ENCODE measurements around the gene KLHL29.
"Not testable (repeated sequence)": the region's sequence is repeated elsewhere in the genome, so short reads cannot be mapped to it uniquely, and the experiment has no call there.

KLHL29 gene

DNA sequence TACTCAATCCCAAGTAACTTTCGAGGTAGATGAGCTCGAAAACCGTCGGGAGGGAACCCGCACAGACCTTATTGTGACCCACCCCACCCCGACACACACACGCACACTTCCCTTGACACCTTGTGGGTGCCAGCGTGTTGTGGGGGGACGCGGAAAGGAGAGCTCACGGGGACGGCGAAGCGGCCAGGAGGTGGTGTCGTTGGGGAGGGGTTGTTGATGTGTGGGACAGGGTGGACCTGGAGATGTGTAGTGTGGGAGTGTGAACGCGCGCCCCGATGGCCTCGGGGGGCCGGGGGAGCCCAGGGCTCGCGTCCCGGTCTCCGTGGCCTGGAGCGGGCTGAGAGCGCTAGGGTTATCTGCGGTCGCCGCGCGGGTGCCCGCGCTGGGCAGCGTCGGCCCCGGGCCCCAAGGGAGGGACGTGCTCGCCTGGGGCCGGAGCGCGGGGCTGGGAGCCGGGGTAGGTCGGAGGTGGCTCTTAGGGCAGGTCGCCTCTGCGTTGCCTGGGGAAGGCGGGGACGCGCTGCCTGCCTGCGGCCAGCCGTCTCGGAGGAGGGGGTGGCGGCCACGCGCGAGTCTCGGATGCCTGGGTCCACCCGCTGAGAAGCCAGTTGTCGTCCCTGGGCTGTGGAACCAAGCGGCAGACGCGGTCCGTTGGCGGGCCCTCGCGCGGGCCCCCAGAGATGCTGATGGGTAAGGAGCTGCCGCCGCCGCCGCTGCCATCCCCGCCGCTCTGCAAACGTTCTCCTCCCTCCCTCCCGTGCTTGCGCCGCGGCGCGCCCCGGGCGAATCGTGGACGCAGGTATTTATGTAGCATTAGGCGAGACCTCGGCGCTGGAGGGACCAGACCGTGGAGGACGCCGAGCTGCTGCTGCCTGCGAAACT, 1.6 kb downstream of the KLHL29 start:
- Histone ChIP-seq H3K4me3 (peak overlapping the region; percentile 60 to 76 (median 65)), H3K27ac (no peak overlapping the region), H3K9me3 (replicated peaks in 1 of 11) (no peaks in the 10 kb centered on the region), H4K20me1 (peaks cover 0 to 38% (median 20%) of the 10 kb centered on the region in 11 experiments; a peak in 19 of 22 replicates), H3K9ac (no peak overlapping the region; a peak in 1 of 22 replicates), H3K36me3 (no peaks in the 10 kb centered on the region), H3K4me1 (peaks cover 19 to 28% (median 22%) of the 10 kb centered on the region in 10 experiments), H3K4me2 (peak overlapping the region; percentile 95 to 98 (median 98)), H3K27me3 (peaks cover 78 to 94% (median 87%) of the 10 kb centered on the region in 11 experiments)
- no peak for TF ChIP-seq Cebpa-rat (IDR thresholded peaks at IDR 0.05)

DNA sequence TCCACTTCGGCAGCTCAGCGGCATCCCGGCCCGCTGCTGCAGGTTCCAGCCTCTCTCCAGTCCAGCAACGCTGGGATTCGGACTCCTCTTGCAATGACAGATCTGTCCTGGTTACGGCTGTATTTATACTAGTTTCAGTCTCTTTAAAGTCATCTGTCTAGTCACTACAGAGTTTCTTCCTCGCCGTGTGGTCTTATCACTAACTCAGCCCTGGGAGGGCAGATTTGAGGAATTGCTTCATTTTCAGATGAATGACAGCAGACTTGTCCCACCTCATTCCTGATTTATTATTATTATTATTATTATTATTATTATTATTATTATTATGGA, 2.2 kb downstream of the KLHL29 start:
- Histone ChIP-seq H3K27ac (no peak overlapping the region), H3K4me2 (peak overlapping the region; percentile 95 to 98 (median 98)), H4K20me1 (peaks cover 0 to 38% (median 20%) of the 10 kb centered on the region in 11 experiments; a peak in 19 of 22 replicates), H3K9ac (no peak overlapping the region), H3K4me3 (peak overlapping the region; percentile 60 to 76 (median 65); a peak in 10 of 20 replicates), H3K27me3 (peaks cover 76 to 91% (median 86%) of the 10 kb centered on the region in 11 experiments), H3K4me1 (peaks cover 18 to 28% (median 19%) of the 10 kb centered on the region in 10 experiments), H3K9me3 (replicated peaks in 1 of 11) (no peaks in the 10 kb centered on the region), H3K36me3 (no peaks in the 10 kb centered on the region)
- TF ChIP-seq Cebpa-rat (IDR thresholded peaks at IDR 0.05), result no peak

GRCh38 chr2:23387845-23388244, 2.9 kb downstream of the KLHL29 start:
- peaks cover 18 to 28% (median 19%) of the 10 kb centered on the region in 10 experiments for H3K4me1 ChIP-seq
- TF ChIP-seq Cebpa-rat (IDR thresholded peaks at IDR 0.05), result no peak
- no peaks in the 10 kb centered on the region for H3K9me3 ChIP-seq (replicated peaks in 1 of 11)
- H3K27me3 ChIP-seq, result peaks cover 69 to 87% (median 80%) of the 10 kb centered on the region in 11 experiments
- H4K20me1 ChIP-seq, result peaks cover 0 to 38% (median 20%) of the 10 kb centered on the region in 11 experiments; a peak in 19 of 22 replicates
- no peak overlapping the region for H3K4me3 ChIP-seq
- no peaks in the 10 kb centered on the region for H3K36me3 ChIP-seq
- no peak overlapping the region for H3K9ac ChIP-seq
- no peak overlapping the region for H3K27ac ChIP-seq
- H3K4me2 ChIP-seq, result no peak overlapping the region

DNA sequence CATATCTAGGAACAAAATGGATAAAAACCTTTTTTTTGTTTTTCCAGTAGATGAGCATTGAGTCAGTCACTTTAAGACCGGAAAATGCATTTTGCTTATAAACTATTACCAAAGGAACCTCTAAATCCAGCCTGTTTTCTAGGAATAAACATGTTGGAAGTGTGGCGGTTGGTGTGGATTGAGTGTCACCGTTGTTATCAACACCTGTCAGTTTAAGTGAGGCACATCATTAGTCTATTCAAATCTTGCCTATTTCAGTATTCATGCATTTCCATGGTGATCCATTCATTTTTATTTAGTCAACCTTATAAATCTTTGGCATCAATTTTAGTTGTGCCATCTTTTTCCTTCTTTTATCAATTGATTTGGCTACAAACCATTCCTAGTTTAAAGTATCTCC, 3.3 kb downstream of the KLHL29 start:
- no peak overlapping the region for H3K4me3 ChIP-seq
- no peak overlapping the region for H3K27ac ChIP-seq
- no peaks in the 10 kb centered on the region for H3K36me3 ChIP-seq
- H4K20me1 ChIP-seq, result peaks cover 0 to 38% (median 20%) of the 10 kb centered on the region in 11 experiments; a peak in 19 of 22 replicates
- H3K4me2 ChIP-seq, result 0 out of 22 replicates have a peak overlapping the region, but pooled peaks of 1 of the 11 experiments have one; percentile 30
- TF ChIP-seq Cebpa-rat (IDR thresholded peaks at IDR 0.05), result no peak
- H3K9me3 ChIP-seq (replicated peaks in 1 of 11), result no peaks in the 10 kb centered on the region
- peaks cover 65 to 82% (median 75%) of the 10 kb centered on the region in 11 experiments for H3K27me3 ChIP-seq
- peaks cover 18 to 28% (median 19%) of the 10 kb centered on the region in 10 experiments for H3K4me1 ChIP-seq
- no peak overlapping the region for H3K9ac ChIP-seq

DNA sequence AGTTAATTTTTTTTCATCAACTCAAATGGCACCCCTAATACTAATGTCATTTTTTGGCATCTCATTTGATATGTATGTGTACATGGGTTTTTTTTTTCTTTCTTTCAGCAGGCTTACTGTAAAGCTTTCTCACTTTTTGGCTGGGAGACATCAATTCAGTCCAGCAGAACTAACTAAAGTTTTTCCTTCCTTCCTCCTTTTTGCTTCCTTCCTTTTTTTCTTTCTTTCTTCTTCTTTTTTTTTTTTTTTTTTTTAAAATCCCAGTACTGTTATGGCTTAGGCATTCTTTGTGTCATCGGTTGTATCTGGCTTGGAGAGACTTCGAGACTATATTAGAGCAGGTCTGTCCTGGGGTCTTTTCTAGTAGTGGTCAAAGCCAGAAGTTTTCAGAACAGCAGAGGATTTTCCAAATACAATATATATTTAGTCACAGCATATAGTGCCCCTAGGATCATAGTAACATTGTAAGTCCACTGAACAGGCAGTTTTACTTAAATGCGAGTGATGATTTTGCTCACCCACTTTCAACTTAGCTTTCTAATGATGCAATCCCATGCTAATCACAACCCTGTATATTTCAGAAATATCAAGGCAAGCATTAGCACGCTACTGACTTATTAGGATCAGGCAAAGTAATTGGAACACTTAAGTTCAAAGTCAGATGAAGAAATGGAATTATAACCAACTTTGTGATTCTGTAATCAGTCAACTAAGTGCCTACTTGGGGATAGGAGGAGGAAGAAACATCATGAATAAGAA, 4.0 kb downstream of the KLHL29 start:
- Histone ChIP-seq H3K36me3 (no peaks in the 10 kb centered on the region), H3K9ac (no peak overlapping the region), H3K27ac (no peak overlapping the region), H3K9me3 (replicated peaks in 1 of 11) (no peaks in the 10 kb centered on the region), H3K4me1 (peaks cover 18 to 33% (median 19%) of the 10 kb centered on the region in 10 experiments), H3K4me2 (peak overlapping the region in 1 of 11 experiments; percentile 30; a peak in 2 of 22 replicates), H3K27me3 (peaks cover 59 to 76% (median 69%) of the 10 kb centered on the region in 11 experiments), H4K20me1 (peaks cover 0 to 38% (median 20%) of the 10 kb centered on the region in 11 experiments; a peak in 19 of 22 replicates), H3K4me3 (no peak overlapping the region)
- TF ChIP-seq Cebpa-rat (IDR thresholded peaks at IDR 0.05), result no peak

GRCh38 chr2:23390152-23390551, 5.2 kb downstream of the KLHL29 start:
- no peaks in the 10 kb centered on the region for H3K9me3 ChIP-seq (replicated peaks in 1 of 11)
- H3K27me3 ChIP-seq, result peaks cover 46 to 64% (median 56%) of the 10 kb centered on the region in 11 experiments
- peaks cover 18 to 35% (median 18%) of the 10 kb centered on the region in 10 experiments for H3K4me1 ChIP-seq
- H3K4me2 ChIP-seq, result no peak overlapping the region
- peaks cover 0 to 36% (median 20%) of the 10 kb centered on the region in 11 experiments; a peak in 19 of 22 replicates for H4K20me1 ChIP-seq
- H3K4me3 ChIP-seq, result no peak overlapping the region
- H3K36me3 ChIP-seq, result no peaks in the 10 kb centered on the region
- H3K9ac ChIP-seq, result no peak overlapping the region
- H3K27ac ChIP-seq, result no peak overlapping the region
- no peak for TF ChIP-seq Cebpa-rat (IDR thresholded peaks at IDR 0.05)

GRCh38 chr2:23391237-23391736, 6.3 kb downstream of the KLHL29 start:
- not testable (repeated sequence) for H3K4me2 ChIP-seq; H3K36me3 ChIP-seq; H3K9me3 ChIP-seq (replicated peaks in 1 of 11); H3K4me3 ChIP-seq; H3K9ac ChIP-seq; H3K27ac ChIP-seq
- Histone ChIP-seq H4K20me1 (peaks cover 0 to 26% (median 10%) of the 10 kb centered on the region in 11 experiments; a peak in 19 of 22 replicates), H3K27me3 (peaks cover 35 to 53% (median 45%) of the 10 kb centered on the region in 11 experiments), H3K4me1 (peaks cover 8 to 26% (median 9%) of the 10 kb centered on the region in 10 experiments)

- H3K9me3 ChIP-seq (replicated peaks in 1 of 11), result no peaks in the 10 kb centered on the region
- H3K4me1 ChIP-seq, result peaks cover 0 to 12% (median 0%) of the 10 kb centered on the region in 10 experiments; a peak in 4 of 20 replicates
- H4K20me1 ChIP-seq, result peaks cover 0 to 2% (median 0%) of the 10 kb centered on the region in 11 experiments; a peak in 1 of 22 replicates
- H3K4me3 ChIP-seq, result no peak overlapping the region
- no peak overlapping the region for H3K27ac ChIP-seq
- H3K27me3 ChIP-seq, result peaks cover 11 to 28% (median 21%) of the 10 kb centered on the region in 11 experiments
- peak overlapping the region in 1 of 11 experiments; percentile 26; a peak in 2 of 22 replicates for H3K4me2 ChIP-seq
- no peak overlapping the region for H3K9ac ChIP-seq
- no peaks in the 10 kb centered on the region for H3K36me3 ChIP-seq
- no peak for TF ChIP-seq Cebpa-rat (IDR thresholded peaks at IDR 0.05)
These were observed 8.7 kb downstream of the KLHL29 start for GRCh38 chr2:23393722-23394121.

Data from BLaER1 treated with 17β-estradiol and CSF1 and Interleukin-3, amounts not matched to agents 10 nM and 100 nM (cell line).